GM12892 (cell line): ENCODE results near the gene KRT2.

Source experiments
- POLR2A ChIP-seq: IDR thresholded peaks from 2 replicates; pipeline ENCODE4 v1.6.1; 2011; ENCODE audit warnings: low read depth, low read length, control low read depth
- POLR2AphosphoS5 ChIP-seq: IDR thresholded peaks from 2 replicates; pipeline ENCODE4 v1.6.1; 2011; ENCODE audit warnings: low read depth, low read length, control low read depth

- TF ChIP-seq POLR2AphosphoS5: no peak
- TF ChIP-seq POLR2A: no peak
These were observed 37.9 kb upstream of the KRT2 start for GRCh38 chr12:52689936-52690335.
